ENCODE results near the gene RTP5. TPM values are rescaled to one million over a fixed set of nuclear protein-coding genes. Genes with fewer than 3 reads are reported as not detected.

Gene RTP5
- total and polyA plus RNA-seq, 2 donors (not counting 1 experiment from before 2014, with no cell fraction given), result not detected

DNA sequence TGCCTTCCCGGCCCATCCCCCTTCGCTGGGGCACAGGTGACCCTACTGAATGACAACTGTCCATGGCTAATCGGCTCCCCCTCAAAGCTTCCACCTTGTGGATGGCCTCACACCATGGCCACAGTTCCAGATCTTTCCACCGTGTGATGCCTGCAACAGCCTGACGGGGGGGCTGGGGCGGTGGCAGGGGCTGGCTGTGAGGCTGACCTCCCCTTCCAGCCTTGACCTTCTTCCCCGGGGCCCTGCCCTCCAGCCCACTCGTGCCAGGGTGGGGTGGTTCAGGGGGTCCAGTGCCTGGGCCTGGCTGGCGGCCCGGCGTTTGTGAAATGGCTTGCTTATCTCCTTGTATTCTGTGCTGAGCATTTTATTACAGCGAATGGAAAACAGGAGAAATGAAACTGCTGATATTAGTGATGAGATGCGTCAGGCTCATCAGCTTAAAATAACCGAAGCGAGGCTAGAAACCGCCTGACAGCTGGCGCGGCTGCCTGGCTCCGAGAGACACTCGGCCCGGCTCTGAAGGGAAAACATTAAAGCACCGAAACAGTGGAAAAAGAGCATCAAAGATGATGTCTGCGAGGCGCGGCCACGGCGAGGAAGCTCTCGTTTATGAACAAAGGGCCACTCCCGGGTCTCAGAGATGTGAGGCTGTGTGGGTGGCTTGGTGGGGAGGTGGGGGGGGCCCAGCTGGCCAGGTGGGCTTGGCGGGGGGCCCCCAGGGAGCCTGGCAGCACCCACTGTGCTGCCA is 9.9 kb upstream of the RTP5 start:
- Histone ChIP-seq H3K36me3 (ENCODE audit: control insufficient read depth, insufficient read depth, low read length) (no peaks in the 10 kb centered on the region), H3K9ac (ENCODE audit: insufficient read depth, low read length) (peak overlapping the region; percentile 20), H3K4me1 (ENCODE audit: control insufficient read depth, extremely low read depth, insufficient read depth, low read length) (peaks cover 2% of the 10 kb centered on the region), H3K4me3 (replicated peaks in 1 of 4; ENCODE audit: control extremely low read depth in 1 of 4, insufficient read depth in 1 of 4, low read depth in 3 of 4, low read length in 4 of 4) (peak overlapping the region in 3 of 4 experiments; percentile 1 to 32 (median 7)), H3K79me2 (ENCODE audit: control insufficient read depth, insufficient read depth, low read length) (no peaks in the 10 kb centered on the region), H4K20me1 (ENCODE audit: control insufficient read depth, extremely low read depth, insufficient read depth, low read length) (no peaks in the 10 kb centered on the region), H3K4me2 (ENCODE audit: extremely low read depth, insufficient read depth, low read length) (peak overlapping the region; percentile 4), H3K27ac (ENCODE audit: insufficient read depth, low read length) (no peak overlapping the region), H2AFZ (ENCODE audit: low read length) (peak overlapping the region; percentile 25), H3K27me3 (ENCODE audit: control insufficient read depth, insufficient read depth, low read length) (no peaks in the 10 kb centered on the region), H3K9me3 (ENCODE audit: control insufficient read depth, insufficient read depth, low read depth, low read length) (no peaks in the 10 kb centered on the region)
- peak in 1 of 2 donors; percentile 48 for DNase-seq (ENCODE audit: low read depth in 2 of 2)
- TF ChIP-seq, protein P1, sequence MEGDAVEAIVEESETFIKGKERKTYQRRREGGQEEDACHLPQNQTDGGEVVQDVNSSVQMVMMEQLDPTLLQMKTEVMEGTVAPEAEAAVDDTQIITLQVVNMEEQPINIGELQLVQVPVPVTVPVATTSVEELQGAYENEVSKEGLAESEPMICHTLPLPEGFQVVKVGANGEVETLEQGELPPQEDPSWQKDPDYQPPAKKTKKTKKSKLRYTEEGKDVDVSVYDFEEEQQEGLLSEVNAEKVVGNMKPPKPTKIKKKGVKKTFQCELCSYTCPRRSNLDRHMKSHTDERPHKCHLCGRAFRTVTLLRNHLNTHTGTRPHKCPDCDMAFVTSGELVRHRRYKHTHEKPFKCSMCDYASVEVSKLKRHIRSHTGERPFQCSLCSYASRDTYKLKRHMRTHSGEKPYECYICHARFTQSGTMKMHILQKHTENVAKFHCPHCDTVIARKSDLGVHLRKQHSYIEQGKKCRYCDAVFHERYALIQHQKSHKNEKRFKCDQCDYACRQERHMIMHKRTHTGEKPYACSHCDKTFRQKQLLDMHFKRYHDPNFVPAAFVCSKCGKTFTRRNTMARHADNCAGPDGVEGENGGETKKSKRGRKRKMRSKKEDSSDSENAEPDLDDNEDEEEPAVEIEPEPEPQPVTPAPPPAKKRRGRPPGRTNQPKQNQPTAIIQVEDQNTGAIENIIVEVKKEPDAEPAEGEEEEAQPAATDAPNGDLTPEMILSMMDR (conservative IDR thresholded peaks at IDR 0.05 in 1 of 2, IDR thresholded peaks at IDR 0.05 in 1 of 2; ENCODE audit: low read depth in 1 of 2, low read length in 2 of 2), result peak; percentile 27 to 31
- no peak for TF ChIP-seq EZH2 (IDR thresholded peaks at IDR 0.05; ENCODE audit: low read length, missing control alignments)

DNA sequence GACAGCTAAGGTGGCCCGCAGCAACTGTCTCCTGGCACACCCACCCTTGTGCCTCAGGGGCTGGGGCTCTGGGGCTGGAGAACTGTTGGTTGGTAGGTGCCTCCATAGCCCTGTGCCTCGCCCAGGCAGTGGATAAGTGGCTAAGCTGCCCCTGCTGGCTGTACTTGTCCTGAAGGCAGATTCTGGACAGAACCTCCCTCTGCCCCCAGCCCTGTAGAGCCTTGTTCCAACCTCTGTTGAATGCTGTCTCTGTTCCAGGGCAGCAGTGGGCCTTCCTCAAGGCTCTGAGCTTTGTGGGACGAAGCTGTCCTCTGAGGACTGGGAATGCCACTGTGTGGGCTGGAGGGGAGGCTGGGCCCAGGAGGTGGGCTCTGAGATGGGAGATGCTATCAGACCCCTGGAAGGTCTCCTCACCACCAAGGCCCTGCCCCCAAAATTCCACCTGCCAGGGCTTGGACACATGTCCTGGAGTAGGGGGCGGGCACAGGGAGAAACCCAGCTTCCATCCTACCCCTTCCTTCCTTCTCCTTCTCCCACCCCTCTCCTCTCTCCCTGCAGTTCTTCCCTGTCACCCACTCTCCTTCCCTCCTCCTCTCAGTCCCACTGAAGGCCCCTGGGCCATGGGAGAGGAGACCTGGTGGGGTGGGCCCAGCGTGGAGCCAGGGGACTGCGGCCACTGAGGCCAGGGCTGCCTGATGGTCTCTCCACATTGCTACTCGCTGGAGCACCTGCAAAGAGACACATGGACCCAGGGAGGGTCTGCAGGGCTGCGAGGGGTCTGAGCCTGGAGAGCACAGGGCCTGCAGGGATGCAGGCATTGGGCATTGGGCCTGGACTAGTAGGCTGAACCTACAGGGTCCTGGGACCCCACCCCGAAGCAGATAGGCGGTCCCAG is 9.1 kb upstream of the RTP5 start:
- Histone ChIP-seq H3K79me2 (ENCODE audit: control insufficient read depth, insufficient read depth, low read length) (no peaks in the 10 kb centered on the region), H3K9me3 (ENCODE audit: control insufficient read depth, insufficient read depth, low read depth, low read length) (no peaks in the 10 kb centered on the region), H3K4me1 (ENCODE audit: control insufficient read depth, extremely low read depth, insufficient read depth, low read length) (peaks cover 2% of the 10 kb centered on the region), H3K4me2 (ENCODE audit: extremely low read depth, insufficient read depth, low read length) (no peak overlapping the region), H3K4me3 (replicated peaks in 1 of 4; ENCODE audit: control extremely low read depth in 1 of 4, insufficient read depth in 1 of 4, low read depth in 3 of 4, low read length in 4 of 4) (no peak overlapping the region), H3K27ac (ENCODE audit: insufficient read depth, low read length) (no peak overlapping the region), H2AFZ (ENCODE audit: low read length) (peak overlapping the region; percentile 19), H3K27me3 (ENCODE audit: control insufficient read depth, insufficient read depth, low read length) (peaks cover 4% of the 10 kb centered on the region), H4K20me1 (ENCODE audit: control insufficient read depth, extremely low read depth, insufficient read depth, low read length) (no peaks in the 10 kb centered on the region), H3K9ac (ENCODE audit: insufficient read depth, low read length) (no peak overlapping the region), H3K36me3 (ENCODE audit: control insufficient read depth, insufficient read depth, low read length) (no peaks in the 10 kb centered on the region)
- no peak for TF ChIP-seq EZH2 (IDR thresholded peaks at IDR 0.05; ENCODE audit: low read length, missing control alignments)
- TF ChIP-seq, protein P1 (conservative IDR thresholded peaks at IDR 0.05 in 1 of 2, IDR thresholded peaks at IDR 0.05 in 1 of 2; ENCODE audit: low read depth in 1 of 2, low read length in 2 of 2), result no peak
- no peak for DNase-seq (ENCODE audit: low read depth in 2 of 2)

DNA sequence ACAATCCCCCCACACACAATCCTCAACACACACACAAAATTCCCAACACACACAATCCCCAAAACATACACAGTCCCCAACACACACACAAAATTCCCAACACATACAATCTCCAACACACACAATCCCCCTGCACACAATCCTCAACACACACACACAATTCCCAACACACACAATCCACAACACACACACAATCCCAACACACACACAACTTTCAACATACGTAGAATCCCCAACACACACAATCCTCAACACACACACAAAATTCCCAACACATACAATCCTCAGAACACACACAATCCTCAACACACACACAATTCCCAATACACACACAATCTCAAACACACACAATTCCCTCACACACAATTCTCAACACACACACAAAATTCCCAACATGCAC is 8.3 kb upstream of the RTP5 start:
- H3K27ac ChIP-seq (ENCODE audit: insufficient read depth, low read length), result no peak overlapping the region
- peaks cover 10% of the 10 kb centered on the region for H3K27me3 ChIP-seq (ENCODE audit: control insufficient read depth, insufficient read depth, low read length)
- no peak overlapping the region for H3K4me2 ChIP-seq (ENCODE audit: extremely low read depth, insufficient read depth, low read length)
- H3K9ac ChIP-seq (ENCODE audit: insufficient read depth, low read length), result no peak overlapping the region
- TF ChIP-seq, protein P1 (conservative IDR thresholded peaks at IDR 0.05 in 1 of 2, IDR thresholded peaks at IDR 0.05 in 1 of 2; ENCODE audit: low read depth in 1 of 2, low read length in 2 of 2), result no peak
- TF ChIP-seq EZH2 (IDR thresholded peaks at IDR 0.05; ENCODE audit: low read length, missing control alignments), result no peak
- H3K79me2 ChIP-seq (ENCODE audit: control insufficient read depth, insufficient read depth, low read length), result no peaks in the 10 kb centered on the region
- H4K20me1 ChIP-seq (ENCODE audit: control insufficient read depth, extremely low read depth, insufficient read depth, low read length), result no peaks in the 10 kb centered on the region
- no peak overlapping the region for H3K4me3 ChIP-seq (replicated peaks in 1 of 4; ENCODE audit: control extremely low read depth in 1 of 4, insufficient read depth in 1 of 4, low read depth in 3 of 4, low read length in 4 of 4)
- peaks cover 2% of the 10 kb centered on the region for H3K4me1 ChIP-seq (ENCODE audit: control insufficient read depth, extremely low read depth, insufficient read depth, low read length)
- H3K36me3 ChIP-seq (ENCODE audit: control insufficient read depth, insufficient read depth, low read length), result no peaks in the 10 kb centered on the region
- no peak overlapping the region for H2AFZ ChIP-seq (ENCODE audit: low read length)
- no peak for DNase-seq (ENCODE audit: low read depth in 2 of 2)
- no peaks in the 10 kb centered on the region for H3K9me3 ChIP-seq (ENCODE audit: control insufficient read depth, insufficient read depth, low read depth, low read length)

Measured in fibroblast of lung (primary cell).